ENCODE results near the gene SGSM1. TPM values are rescaled to one million over a fixed set of nuclear protein-coding genes. Genes with fewer than 3 reads are reported as not detected.

The SGSM1 gene
- total and polyA plus RNA-seq, 2 of the 4 experiments (the other 2 are of a cell fraction), result not detected

GRCh38 chr22:24878969-24879368, 73.0 kb downstream of the SGSM1 start:
- Histone ChIP-seq H3K56ac (ENCODE audit: extremely low read depth, insufficient read depth, low read length) (no peak overlapping the region), H2BK15ac (ENCODE audit: low read depth, low read length) (no peak overlapping the region), H4K91ac (ENCODE audit: insufficient read depth, low read depth, low read length) (no peak overlapping the region), H3K27ac (ENCODE audit: insufficient read depth, low read length) (no peak overlapping the region), H3K18ac (ENCODE audit: low read depth, low read length) (no peak overlapping the region), H2AK9ac (replicated peaks; ENCODE audit: low read depth, low read length, poor library complexity) (no peak overlapping the region), H3K4ac (ENCODE audit: low read depth, low read length) (no peak overlapping the region), H2BK5ac (ENCODE audit: low read depth, low read length, poor library complexity, severe bottlenecking) (no peak overlapping the region), H3K4me1 (ENCODE audit: control insufficient read depth, insufficient read depth, low read length) (no peaks in the 10 kb centered on the region), H3K27me3 (ENCODE audit: control insufficient read depth, insufficient read depth, low read length) (no peaks in the 10 kb centered on the region), H2AK5ac (ENCODE audit: low read depth, low read length) (no peak overlapping the region), H3K9me1 (ENCODE audit: insufficient read depth, low read length) (no peaks in the 10 kb centered on the region), H3K79me1 (ENCODE audit: low read depth in 1 of 2, low read length in 2 of 2) (no peaks in the 10 kb centered on the region), H4K5ac (ENCODE audit: low read depth, low read length) (no peak overlapping the region), H3K4me3 (ENCODE audit: insufficient read depth, low read depth, low read length) (no peak overlapping the region), H3K9me3 (ENCODE audit: control insufficient read depth, insufficient read depth, low read length) (peaks cover 2% of the 10 kb centered on the region; the same call in 1 of the 2 replicates), H2BK120ac (ENCODE audit: low read depth, low read length) (no peak overlapping the region), H3K9ac (ENCODE audit: low read depth, low read length) (no peak overlapping the region), H4K8ac (ENCODE audit: low read depth in 2 of 2, low read length in 2 of 2) (no peak overlapping the region), H3K36me3 (ENCODE audit: control insufficient read depth, insufficient read depth, low read length) (no peaks in the 10 kb centered on the region), H3K14ac (replicated peaks; ENCODE audit: low read depth, low read length) (no peak overlapping the region), H2BK20ac (ENCODE audit: low read depth, low read length) (no peak overlapping the region), H4K20me1 (ENCODE audit: insufficient read depth, low read length) (no peaks in the 10 kb centered on the region), H3K23ac (ENCODE audit: low read depth, low read length) (no peak overlapping the region), H3K4me2 (ENCODE audit: low read depth, low read length) (no peak overlapping the region), H2AFZ (replicated peaks; ENCODE audit: low read length, poor library complexity) (no peak overlapping the region)
- dilution Hi-C loops (cut with HindIII; ENCODE audit: low sequenced_read_pairs, unreplicated experiment) (no loop called here), in situ Hi-C loops (cut with MboI; ENCODE audit: low sequenced_read_pairs) (no loop called here), intact Hi-C loops (cut with micrococcal nuclease) (no loop called here)
- ChIA-PET CTCF (no interaction called here), POLR2A (ENCODE audit: unreplicated experiment) (no interaction called here)
- BruUV-seq (replicated peaks), result no TSS peak
- TF ChIP-seq FOS (IDR thresholded peaks at IDR 0.05; ENCODE audit: low read depth, low read length) (no peak), RCOR1 (IDR thresholded peaks at IDR 0.05; ENCODE audit: insufficient replicate concordance, low read length) (no peak), MAZ (IDR thresholded peaks at IDR 0.05; ENCODE audit: borderline replicate concordance, low read depth, low read length) (no peak)
- no peak for DNase-seq
- no CpG with 5 or more reads among the region's 2 CpGs for WGBS, 2 experiments (ENCODE audit: extremely low coverage in 2 of 2, insufficient read length in 1 of 2)
- ATAC-seq (ENCODE audit: low read depth), result no peak

Data from IMR-90 (cell line).